Naive thymus-derived CD8-positive, alpha-beta T cell (primary cell): ENCODE measurements around the gene GSPT1. TPM values are rescaled to one million over a fixed set of nuclear protein-coding genes. Genes with fewer than 3 reads are reported as not detected.
"Not testable (repeated sequence)": the region's sequence is repeated elsewhere in the genome, so short reads cannot be mapped to it uniquely, and the experiment has no call there.

ENCODE experiments used
- ATAC-seq, 2 donors: fragments of 150-1000 bp; cut with Tn5 transposase in 1 of 2; sonication (Bioruptor Pico), chemical (Tn5 transposase) in 1 of 2; 1 replicate in 1 of 2; 2 replicates in 1 of 2; pipeline ENCODE4 v1.10.0; 2021; ENCODE audit warnings: mild to moderate bottlenecking in 2 of 2, moderate library complexity in 2 of 2
- POLR2A ChIA-PET: fragments of 350-600 bp; sonication (Branson Sonifier 250); formaldehyde crosslinking; loops from one replicate; lab custom pipeline; 2021; ENCODE audit warnings: antibody characterized with exemption; lab: Charles Lee
- DNase-seq, 10 donors: peaks; one replicate each; pipeline versions ENCODE4 v3.0.0 to v3.0.0-alpha.2; 2020 to 2022
- H3K27ac Mint-ChIP-seq, 10 donors: one replicate each; pipeline ENCODE4 v1.8.0; 2020 to 2022; ENCODE audit warnings: mild to moderate bottlenecking in 10 of 10, mixed read lengths in 10 of 10, moderate library complexity in 4 of 10, inconsistent platforms in 1 of 10
- H3K27me3 Mint-ChIP-seq, 5 donors: one replicate each; pipeline ENCODE4 v1.8.0; 2021 to 2022; ENCODE audit warnings: mixed read lengths in 5 of 5
- H3K36me3 Mint-ChIP-seq, 3 donors: one replicate each; pipeline ENCODE4 v1.8.0; 2020 to 2022; ENCODE audit warnings: mixed read lengths in 3 of 3, mild to moderate bottlenecking in 2 of 3, inconsistent platforms in 1 of 3
- H3K4me1 Mint-ChIP-seq, 4 donors: one replicate each; pipeline ENCODE4 v1.8.0; 2021 to 2022; ENCODE audit warnings: mixed read lengths in 4 of 4
- H3K4me3 Mint-ChIP-seq, 10 donors: one replicate each; pipeline ENCODE4 v1.8.0; 2020 to 2022; ENCODE audit warnings: mild to moderate bottlenecking in 10 of 10, mixed read lengths in 10 of 10, moderate library complexity in 6 of 10, inconsistent platforms in 1 of 10
- H3K9me3 Mint-ChIP-seq, 9 donors: one replicate each; pipeline ENCODE4 v1.8.0; 2020 to 2022; ENCODE audit warnings: mixed read lengths in 9 of 9, mild to moderate bottlenecking in 3 of 9, inconsistent platforms in 1 of 9, moderate library complexity in 1 of 9
- polyA plus RNA-seq, 3 donors: library from polyadenylated mRNA; unstranded; fragments of 300-500 nt; fragmentation: Illumina TruSeq; gene quantifications; one replicate each; pipeline ENCODE4 v1.2.3, GENCODE V29; 2021
- total RNA-seq, 8 experiments: library from RNA in 2 of 8; stranded (reverse) in 2 of 8; gene quantifications; one replicate each; pipeline ENCODE4 v1.2.3 and lab custom pipeline; 2021 to 2026

The GSPT1 gene
- total and polyA plus RNA-seq, 5 experiments from 2014 or later = 64.0 to 102 (median 86.2) TPM

GRCh38 chr16:11948819-11949218, 33.1 kb upstream of the GSPT1 start:
- DNase-seq = no peak
- Mint-ChIP-seq H3K4me3 (no peak overlapping the region), H3K27ac (no peak overlapping the region), H3K4me1 (peaks cover 0 to 8% (median 6%) of the 10 kb centered on the region in 4 donors), H3K36me3 (no peaks in the 10 kb centered on the region), H3K27me3 (no peaks in the 10 kb centered on the region), H3K9me3 (no peaks in the 10 kb centered on the region)
- ATAC-seq = no peak
- POLR2A ChIA-PET = interaction anchor here (1.1 kb wide), 1 partner anchor 119 kb away, joined by 3 read pairs; no protein-coding TSS in a partner anchor

GRCh38 chr16:11946433-11946832, 30.7 kb upstream of the GSPT1 start:
- H3K36me3 Mint-ChIP-seq = no peaks in the 10 kb centered on the region
- ATAC-seq = no peak
- POLR2A ChIA-PET = interaction anchor here (0.6 kb wide), 1 partner anchor 123 kb away, joined by 5 read pairs; no protein-coding TSS in a partner anchor
- DNase-seq = no peak
- H3K4me1 Mint-ChIP-seq = peaks cover 0 to 8% (median 6%) of the 10 kb centered on the region in 4 donors
- no peaks in the 10 kb centered on the region for H3K9me3 Mint-ChIP-seq
- H3K27ac Mint-ChIP-seq = no peak overlapping the region
- H3K4me3 Mint-ChIP-seq = no peak overlapping the region
- H3K27me3 Mint-ChIP-seq = no peaks in the 10 kb centered on the region

- H3K27ac Mint-ChIP-seq, H3K4me1 Mint-ChIP-seq, H3K9me3 Mint-ChIP-seq, H3K4me3 Mint-ChIP-seq, DNase-seq, H3K27me3 Mint-ChIP-seq, POLR2A ChIA-PET, ATAC-seq, H3K36me3 Mint-ChIP-seq: not testable (repeated sequence)
These were observed 26.2 kb upstream of the GSPT1 start, which contains the start of gene NPIPB2 for GRCh38 chr16:11941945-11942344. NPIPB2 (minus strand) TSS chr16:11942045; CDS start chr16:11942045, 0 bp downstream.

- H3K4me1 Mint-ChIP-seq, H3K27me3 Mint-ChIP-seq, H3K4me3 Mint-ChIP-seq, POLR2A ChIA-PET, H3K9me3 Mint-ChIP-seq, H3K36me3 Mint-ChIP-seq, DNase-seq, ATAC-seq: not testable (repeated sequence)
- peak overlapping the region in 1 of 10 donors; percentile 22 for H3K27ac Mint-ChIP-seq
These were observed 11.6 kb upstream of the GSPT1 start for GRCh38 chr16:11927350-11927749.

- H3K36me3 Mint-ChIP-seq, DNase-seq, POLR2A ChIA-PET, H3K9me3 Mint-ChIP-seq, H3K4me3 Mint-ChIP-seq, H3K27me3 Mint-ChIP-seq, ATAC-seq, H3K4me1 Mint-ChIP-seq: not testable (repeated sequence)
- H3K27ac Mint-ChIP-seq = peak overlapping the region in 1 of 10 donors; percentile 40
These were observed 8.3 kb upstream of the GSPT1 start for GRCh38 chr16:11924046-11924445.

- no peaks in the 10 kb centered on the region for H3K27me3 Mint-ChIP-seq
- no peak for ATAC-seq
- no peaks in the 10 kb centered on the region for H3K9me3 Mint-ChIP-seq
- no peak for DNase-seq
- POLR2A ChIA-PET = interaction anchor here (0.7 to 2.2 kb wide), 6 partner anchors 52 to 236 kb away, joined by 3 to 14 read pairs (median 6); partner anchors contain the start of genes RSL1D1 and SNX29
- H3K36me3 Mint-ChIP-seq = peaks cover 0 to 12% (median 0%) of the 10 kb centered on the region in 3 donors
- H3K4me3 Mint-ChIP-seq = peak overlapping the region; percentile 77 to 97 (median 90)
- peaks cover 17 to 38% (median 29%) of the 10 kb centered on the region in 4 donors for H3K4me1 Mint-ChIP-seq
- peak overlapping the region; percentile 89 to 97 (median 96) for H3K27ac Mint-ChIP-seq
These were observed 949 bp upstream of the GSPT1 start for GRCh38 chr16:11916524-11917285.

- H3K9me3 Mint-ChIP-seq = no peaks in the 10 kb centered on the region
- H3K36me3 Mint-ChIP-seq = peaks cover 0 to 12% (median 0%) of the 10 kb centered on the region in 3 donors
- peak overlapping the region; percentile 88 to 99 (median 95) for H3K4me3 Mint-ChIP-seq
- ATAC-seq (peak in 1 of 2 donors; percentile 9), DNase-seq (peak in 4 of 10 donors; percentile 1 to 34 (median 28))
- H3K27me3 Mint-ChIP-seq = no peaks in the 10 kb centered on the region
- POLR2A ChIA-PET = interaction anchor here (0.7 to 2.2 kb wide), 9 partner anchors 8 to 865 kb away, joined by 3 to 14 read pairs (median 6); partner anchors contain the start of genes RSL1D1 and SNX29
- peaks cover 22 to 47% (median 40%) of the 10 kb centered on the region in 4 donors for H3K4me1 Mint-ChIP-seq
- H3K27ac Mint-ChIP-seq = peak overlapping the region in 8 of 10 donors; percentile 93 to 98 (median 97)
These were observed 577 bp downstream of the GSPT1 start for GRCh38 chr16:11915114-11915643.

- POLR2A ChIA-PET = interaction anchor here (2.1 to 2.2 kb wide), 2 partner anchors 62 to 153 kb away, joined by 6 to 14 read pairs; partner anchors contain the start of gene SNX29
- DNase-seq (peak in 8 of 10 donors; percentile 2 to 64 (median 38)), ATAC-seq (peak in 1 of 2 donors; percentile 35)
- Mint-ChIP-seq H3K27ac (peak overlapping the region; percentile 93 to 98 (median 97)), H3K4me3 (peak overlapping the region; percentile 88 to 99 (median 95)), H3K9me3 (no peaks in the 10 kb centered on the region), H3K27me3 (no peaks in the 10 kb centered on the region), H3K4me1 (peaks cover 24 to 54% (median 47%) of the 10 kb centered on the region in 4 donors), H3K36me3 (peaks cover 0 to 16% (median 0%) of the 10 kb centered on the region in 3 donors)
These were observed 1.3 kb downstream of the GSPT1 start for GRCh38 chr16:11914210-11915113.

- DNase-seq = peak in 7 of 10 donors; percentile 7 to 76 (median 57)
- Mint-ChIP-seq H3K4me3 (peak overlapping the region; percentile 88 to 99 (median 95)), H3K36me3 (peaks cover 0 to 19% (median 0%) of the 10 kb centered on the region in 3 donors), H3K9me3 (no peaks in the 10 kb centered on the region), H3K27me3 (no peaks in the 10 kb centered on the region), H3K4me1 (peaks cover 24 to 60% (median 54%) of the 10 kb centered on the region in 4 donors), H3K27ac (peak overlapping the region; percentile 93 to 98 (median 97))
- ATAC-seq = peak; percentile 8 to 43
- POLR2A ChIA-PET = no interaction called here
These were observed 2.2 kb downstream of the GSPT1 start for GRCh38 chr16:11913425-11914079.

- H3K9me3 Mint-ChIP-seq = no peaks in the 10 kb centered on the region
- H3K27me3 Mint-ChIP-seq = no peaks in the 10 kb centered on the region
- H3K27ac Mint-ChIP-seq = peak overlapping the region in 9 of 10 donors; percentile 7 to 65 (median 27)
- DNase-seq (no peak), ATAC-seq (no peak)
- peak overlapping the region in 9 of 10 donors; percentile 4 to 46 (median 34) for H3K4me3 Mint-ChIP-seq
- peaks cover 0 to 46% (median 3%) of the 10 kb centered on the region in 3 donors for H3K36me3 Mint-ChIP-seq
- peaks cover 34 to 78% (median 71%) of the 10 kb centered on the region in 4 donors for H3K4me1 Mint-ChIP-seq
- POLR2A ChIA-PET = interaction anchor here (0.6 kb wide), 1 partner anchor 50 kb away, joined by 4 read pairs; no protein-coding TSS in a partner anchor
These were observed 5.9 kb downstream of the GSPT1 start for GRCh38 chr16:11909653-11910545.
